OCI-LY3 (cell line): ENCODE results near the gene RPA1.

ENCODE experiments used
- H2AFZ ChIP-seq: fragments of 200-600, 300-600 bp; shearing (Covaris generic); 2 replicates; pipeline ENCODE4 v1.6.0; 2014; ENCODE audit warnings: antibody characterized with exemption, low read depth, low read length
- H3K27ac ChIP-seq: fragments of 200-600, 300-600 bp; sonication (generic); 2 replicates; pipeline ENCODE4 v1.5.1; 2014; ENCODE audit warnings: mild to moderate bottlenecking, low read length, moderate library complexity, mixed read lengths
- H3K27me3 ChIP-seq: fragments of 200-600, 300-600 bp; sonication (generic); 2 replicates; pipeline ENCODE4 v1.6.1; 2014; ENCODE audit warnings: low read depth, low read length, mixed read lengths
- H3K36me3 ChIP-seq: fragments of 200-600, 300-600 bp; sonication (generic); replicated peaks from 2 replicates; pipeline ENCODE3; 2014; ENCODE audit warnings: low read depth, low read length, mixed read lengths
- H3K4me1 ChIP-seq: fragments of 300-600, 200-600 bp; sonication (generic); 2 replicates; pipeline ENCODE4 v1.6.1; 2014; ENCODE audit warnings: low read length, mixed read lengths
- H3K4me2 ChIP-seq: fragments of 200-600, 300-600 bp; sonication (generic); 2 replicates; pipeline ENCODE4 v1.6.1; 2014; ENCODE audit warnings: low read length, mixed read lengths
- H3K4me3 ChIP-seq: fragments of 300-600, 200-600 bp; sonication (generic); 2 replicates; pipeline ENCODE4 v1.5.1; 2014; ENCODE audit warnings: antibody characterized with exemption, mild to moderate bottlenecking, low read length, moderate library complexity
- H3K79me2 ChIP-seq: fragments of 300-600, 200-600 bp; shearing (Covaris generic); 2 replicates; pipeline ENCODE4 v1.6.1; 2014; ENCODE audit warnings: mild to moderate bottlenecking, low read length, mixed read lengths
- H3K9ac ChIP-seq: fragments of 300-600, 200-600 bp; shearing (Covaris generic); 2 replicates; pipeline ENCODE4 v1.6.0; 2014; ENCODE audit warnings: mild to moderate bottlenecking, low read length, moderate library complexity
- H3K9me3 ChIP-seq: fragments of 200-600, 300-600 bp; shearing (Covaris generic); 2 replicates; pipeline ENCODE4 v1.6.1; 2014; ENCODE audit warnings: low read length, mixed read lengths; ENCODE audit not compliant: insufficient read depth
- H4K20me1 ChIP-seq: fragments of 200-600, 300-600 bp; sonication (generic); 2 replicates; pipeline ENCODE4 v1.6.1; 2016; ENCODE audit warnings: low read length, mixed read lengths; ENCODE audit not compliant: insufficient read depth
- CTCF ChIP-seq: fragments of 200-600, 300-600 bp; sonication (generic); IDR thresholded peaks from 2 replicates; pipeline ENCODE4 v1.5.1; 2014; ENCODE audit warnings: antibody characterized with exemption, low read length, low read depth
- EZH2phosphoT487 ChIP-seq: fragments of 200-600 bp; shearing (Covaris generic); IDR thresholded peaks from 2 replicates; pipeline ENCODE4 v1.6.1; 2018; ENCODE audit warnings: antibody characterized with exemption, mixed run types, low read depth

Gene RPA1

GRCh38 chr17:1789936-1790335 is 39.9 kb upstream of the RPA1 start:
- Histone ChIP-seq H3K4me2 (no peak overlapping the region), H3K79me2 (peaks cover 4% of the 10 kb centered on the region; the same call in 1 of the 2 replicates), H3K4me1 (no peaks in the 10 kb centered on the region), H3K27ac (no peak overlapping the region), H3K9me3 (no peaks in the 10 kb centered on the region), H4K20me1 (no peaks in the 10 kb centered on the region), H3K4me3 (no peak overlapping the region), H3K9ac (no peak overlapping the region), H3K27me3 (no peaks in the 10 kb centered on the region), H3K36me3 (peaks cover 15% of the 10 kb centered on the region), H2AFZ (no peak overlapping the region)
- no peak for TF ChIP-seq CTCF
- no peak for TF ChIP-seq EZH2phosphoT487

- H3K79me2 ChIP-seq = peaks cover 7% of the 10 kb centered on the region
- no peak overlapping the region for H2AFZ ChIP-seq
- no peak overlapping the region for H3K27ac ChIP-seq
- H3K27me3 ChIP-seq = no peaks in the 10 kb centered on the region
- H3K4me1 ChIP-seq = no peaks in the 10 kb centered on the region
- TF ChIP-seq EZH2phosphoT487 = no peak
- H3K9me3 ChIP-seq = no peaks in the 10 kb centered on the region
- H3K9ac ChIP-seq = no peak overlapping the region
- H3K4me2 ChIP-seq = no peak overlapping the region
- no peak overlapping the region for H3K4me3 ChIP-seq
- H4K20me1 ChIP-seq = no peaks in the 10 kb centered on the region
- peaks cover 7% of the 10 kb centered on the region for H3K36me3 ChIP-seq
Measured at GRCh38 chr17:1792495-1793446, 37.0 kb upstream of the RPA1 start.

GRCh38 chr17:1793447-1793806 is 36.4 kb upstream of the RPA1 start:
- no peak overlapping the region for H3K27ac ChIP-seq
- H3K9ac ChIP-seq = no peak overlapping the region
- peaks cover 7% of the 10 kb centered on the region for H3K36me3 ChIP-seq
- no peak overlapping the region for H3K4me2 ChIP-seq
- no peaks in the 10 kb centered on the region for H3K27me3 ChIP-seq
- H2AFZ ChIP-seq = no peak overlapping the region
- peaks cover 7% of the 10 kb centered on the region for H3K79me2 ChIP-seq
- H3K9me3 ChIP-seq = no peaks in the 10 kb centered on the region
- no peaks in the 10 kb centered on the region for H4K20me1 ChIP-seq
- TF ChIP-seq EZH2phosphoT487 = no peak
- TF ChIP-seq CTCF = no peak
- H3K4me1 ChIP-seq = no peaks in the 10 kb centered on the region
- no peak overlapping the region for H3K4me3 ChIP-seq

- Histone ChIP-seq H3K9ac (no peak overlapping the region), H4K20me1 (no peaks in the 10 kb centered on the region), H2AFZ (no peak overlapping the region), H3K4me3 (no peak overlapping the region), H3K4me2 (no peak overlapping the region), H3K79me2 (peaks cover 7% of the 10 kb centered on the region), H3K9me3 (no peaks in the 10 kb centered on the region), H3K27me3 (no peaks in the 10 kb centered on the region), H3K4me1 (no peaks in the 10 kb centered on the region), H3K36me3 (peaks cover 13% of the 10 kb centered on the region), H3K27ac (no peak overlapping the region)
- TF ChIP-seq EZH2phosphoT487 (no peak), CTCF (no peak)
Measured at GRCh38 chr17:1796800-1797199, 33.0 kb upstream of the RPA1 start.
